HUDEP-2 (cell line): Measurements from ENCODE around the gene SH3RF3.

ENCODE experiments used
- DNase-seq, 76 experiments: peaks; one replicate each; lab custom pipeline; 2025; ENCODE audit not compliant: unreplicated experiment in 76 of 76; lab: John Stamatoyannopoulos, UW

SH3RF3 gene

GRCh38 chr2:109136542-109136941 lies 7.5 kb downstream of the SH3RF3 start:
- no peak for DNase-seq

- DNase-seq, result no peak
These were observed 8.6 kb downstream of the SH3RF3 start for GRCh38 chr2:109137616-109138015.

- no peak for DNase-seq
These were observed 9.4 kb downstream of the SH3RF3 start for GRCh38 chr2:109138449-109138848.

- no peak for DNase-seq
These were observed 10.0 kb downstream of the SH3RF3 start for GRCh38 chr2:109139002-109139401.

GRCh38 chr2:109139865-109140396 lies 10.9 kb downstream of the SH3RF3 start:
- DNase-seq, result no peak

- DNase-seq, result no peak
These were observed 12.1 kb downstream of the SH3RF3 start for GRCh38 chr2:109141006-109141600.

- DNase-seq, result no peak
These were observed 12.8 kb downstream of the SH3RF3 start for GRCh38 chr2:109141727-109142283.

- no peak for DNase-seq
These were observed 13.6 kb downstream of the SH3RF3 start for GRCh38 chr2:109142416-109143210.

- no peak for DNase-seq
These were observed 14.5 kb downstream of the SH3RF3 start for GRCh38 chr2:109143214-109144187.

- DNase-seq, result no peak
These were observed 15.3 kb downstream of the SH3RF3 start for GRCh38 chr2:109144271-109144670.

- no peak for DNase-seq
These were observed 15.7 kb downstream of the SH3RF3 start for GRCh38 chr2:109144721-109145120.

GRCh38 chr2:109145286-109145685 lies 16.3 kb downstream of the SH3RF3 start:
- DNase-seq, result no peak

- DNase-seq, result no peak
These were observed 18.4 kb downstream of the SH3RF3 start for GRCh38 chr2:109147405-109147804.

- DNase-seq, result no peak
These were observed 19.2 kb downstream of the SH3RF3 start for GRCh38 chr2:109148117-109148746.

- no peak for DNase-seq
These were observed 20.1 kb downstream of the SH3RF3 start for GRCh38 chr2:109148991-109149645.

GRCh38 chr2:109150559-109150958 lies 21.6 kb downstream of the SH3RF3 start:
- DNase-seq, result no peak

- DNase-seq, result no peak
These were observed 22.5 kb downstream of the SH3RF3 start for GRCh38 chr2:109151519-109151918.

GRCh38 chr2:109153005-109153784 lies 24.2 kb downstream of the SH3RF3 start:
- no peak for DNase-seq

GRCh38 chr2:109153807-109154206 lies 24.8 kb downstream of the SH3RF3 start:
- DNase-seq, result no peak
